GM12878 (cell line): Measurements from ENCODE around the gene C1GALT1C1L. TPM values are rescaled to one million over a fixed set of nuclear protein-coding genes. Genes with fewer than 3 reads are reported as not detected.

Experiments
- RFX5 ChIP-seq: IDR thresholded peaks from 2 replicates; pipeline ENCODE4 v1.6.1; 2011; ENCODE audit warnings: low read depth, low read length, improper control_type of control experiment
- polyA plus RNA-seq, 11 experiments: library from polyadenylated mRNA; depleted of rRNA in 4 of 11; unstranded in 6 of 11; stranded (reverse) in 5 of 11; fragments of >200 nt; fragmentation: Nextera tagmentation in 4 of 11; fragmentation: Illumina TruSeq in 1 of 11; extraction: Ambion mirVana in 4 of 11; extraction: Trizol in 1 of 11; gene quantifications; 1 replicate in 1 of 11; 2 replicates in 10 of 11; pipeline versions ENCODE4 v1.2.1 to v1.2.3, GENCODE V29; 2011 to 2016; ENCODE audit warnings: inconsistent platforms in 2 of 11, missing spikeins in 2 of 11, low read depth in 1 of 11
- total RNA-seq, 4 experiments: library from RNA; depleted of rRNA in 3 of 4; stranded (reverse); fragments of >200 nt in 3 of 4; fragmentation: Illumina TruSeq in 1 of 4; extraction: Trizol in 1 of 4; gene quantifications; 2 replicates each; pipeline versions ENCODE4 v1.2.1 to v1.2.3, GENCODE V29; 2013 to 2021
- TF ChIP-seq, protein P1 (sequence below): fragments of 450-650 bp; IDR thresholded peaks from 2 replicates; pipeline ENCODE4 v1.6.1; 2018; ENCODE audit warnings: mild to moderate bottlenecking, low read depth, moderate library complexity; ENCODE audit not compliant: partially characterized antibody

C1GALT1C1L gene
- total and polyA plus RNA-seq, 10 of the 15 experiments (the other 5 are each of a cell fraction or from before 2014, with no cell fraction given), result not detected

- TF ChIP-seq, protein P1, sequence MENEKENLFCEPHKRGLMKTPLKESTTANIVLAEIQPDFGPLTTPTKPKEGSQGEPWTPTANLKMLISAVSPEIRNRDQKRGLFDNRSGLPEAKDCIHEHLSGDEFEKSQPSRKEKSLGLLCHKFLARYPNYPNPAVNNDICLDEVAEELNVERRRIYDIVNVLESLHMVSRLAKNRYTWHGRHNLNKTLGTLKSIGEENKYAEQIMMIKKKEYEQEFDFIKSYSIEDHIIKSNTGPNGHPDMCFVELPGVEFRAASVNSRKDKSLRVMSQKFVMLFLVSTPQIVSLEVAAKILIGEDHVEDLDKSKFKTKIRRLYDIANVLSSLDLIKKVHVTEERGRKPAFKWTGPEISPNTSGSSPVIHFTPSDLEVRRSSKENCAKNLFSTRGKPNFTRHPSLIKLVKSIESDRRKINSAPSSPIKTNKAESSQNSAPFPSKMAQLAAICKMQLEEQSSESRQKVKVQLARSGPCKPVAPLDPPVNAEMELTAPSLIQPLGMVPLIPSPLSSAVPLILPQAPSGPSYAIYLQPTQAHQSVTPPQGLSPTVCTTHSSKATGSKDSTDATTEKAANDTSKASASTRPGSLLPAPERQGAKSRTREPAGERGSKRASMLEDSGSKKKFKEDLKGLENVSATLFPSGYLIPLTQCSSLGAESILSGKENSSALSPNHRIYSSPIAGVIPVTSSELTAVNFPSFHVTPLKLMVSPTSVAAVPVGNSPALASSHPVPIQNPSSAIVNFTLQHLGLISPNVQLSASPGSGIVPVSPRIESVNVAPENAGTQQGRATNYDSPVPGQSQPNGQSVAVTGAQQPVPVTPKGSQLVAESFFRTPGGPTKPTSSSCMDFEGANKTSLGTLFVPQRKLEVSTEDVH, result no peak
- no peak for TF ChIP-seq RFX5
Observed at GRCh38 chr2:43631618-43632317, 44.5 kb downstream of the C1GALT1C1L start (continued).

Other genes starting within 250 kb of the C1GALT1C1L start
- 24.5 and 28.4 TPM in 2 replicates for gene THADA, start 80.4 kb downstream of the C1GALT1C1L start, total RNA-seq (2014; rRNA removed)
- 22.7 and 28.0 TPM in 2 replicates for gene THADA, start 80.4 kb downstream of the C1GALT1C1L start, total RNA-seq (2014; rRNA removed; fragmentation: Illumina TruSeq; extraction: Trizol)
- 32.6 and 33.2 TPM in 2 replicates for gene THADA, start 80.4 kb downstream of the C1GALT1C1L start, total RNA-seq (2021)
- 22.2 and 23.6 TPM in 2 replicates for gene THADA, start 80.4 kb downstream of the C1GALT1C1L start, polyA plus RNA-seq (2011; rRNA removed)
- 21.6 and 24.5 TPM in 2 replicates for gene THADA, start 80.4 kb downstream of the C1GALT1C1L start, polyA plus RNA-seq (2014; fragmentation: Illumina TruSeq; extraction: Trizol)
- 10 to 100 TPM; 17.0 to 17.5 TPM for gene THADA, start 80.4 kb downstream of the C1GALT1C1L start, polyA plus RNA-seq (2014; fragmentation: Nextera tagmentation; extraction: Ambion mirVana)
- 14.6 and 17.9 TPM in 2 replicates for gene THADA, start 80.4 kb downstream of the C1GALT1C1L start, polyA plus RNA-seq (2014; rRNA removed)
- gene THADA, start 80.4 kb downstream of the C1GALT1C1L start, polyA plus RNA-seq (2016; fragmentation: Nextera tagmentation; extraction: Ambion mirVana), result 10 to 100 TPM; 26.4 to 29.2 TPM
- gene PLEKHH2, start 39.2 kb downstream of the C1GALT1C1L start, total RNA-seq (2014; rRNA removed), result not detected in 2 replicates
- gene PLEKHH2, start 39.2 kb downstream of the C1GALT1C1L start, total RNA-seq (2014; rRNA removed; fragmentation: Illumina TruSeq; extraction: Trizol), result not detected in 2 replicates
- gene PLEKHH2, start 39.2 kb downstream of the C1GALT1C1L start, total RNA-seq (2021), result not detected in 2 replicates
- not detected in 2 replicates for gene PLEKHH2, start 39.2 kb downstream of the C1GALT1C1L start, polyA plus RNA-seq (2011; rRNA removed)
- gene PLEKHH2, start 39.2 kb downstream of the C1GALT1C1L start, polyA plus RNA-seq (2014; fragmentation: Illumina TruSeq; extraction: Trizol), result not detected in 2 replicates
- gene PLEKHH2, start 39.2 kb downstream of the C1GALT1C1L start, polyA plus RNA-seq (2014; fragmentation: Nextera tagmentation; extraction: Ambion mirVana), result not detected
- gene PLEKHH2, start 39.2 kb downstream of the C1GALT1C1L start, polyA plus RNA-seq (2014; rRNA removed), result not detected in 2 replicates
- not detected for gene PLEKHH2, start 39.2 kb downstream of the C1GALT1C1L start, polyA plus RNA-seq (2016; fragmentation: Nextera tagmentation; extraction: Ambion mirVana)
- gene DYNC2LI1, start 97.6 kb upstream of the C1GALT1C1L start, total RNA-seq (2014; rRNA removed), result 13.7 and 18.0 TPM in 2 replicates
- gene DYNC2LI1, start 97.6 kb upstream of the C1GALT1C1L start, total RNA-seq (2014; rRNA removed; fragmentation: Illumina TruSeq; extraction: Trizol), result 17.8 and 19.2 TPM in 2 replicates
- gene DYNC2LI1, start 97.6 kb upstream of the C1GALT1C1L start, total RNA-seq (2021), result 9.5 and 10.9 TPM in 2 replicates
- 25.6 and 46.8 TPM in 2 replicates for gene DYNC2LI1, start 97.6 kb upstream of the C1GALT1C1L start, polyA plus RNA-seq (2011; rRNA removed)
- 20.0 and 20.5 TPM in 2 replicates for gene DYNC2LI1, start 97.6 kb upstream of the C1GALT1C1L start, polyA plus RNA-seq (2014; fragmentation: Illumina TruSeq; extraction: Trizol)
- 10 to 100 TPM; 27.2 to 27.3 TPM for gene DYNC2LI1, start 97.6 kb upstream of the C1GALT1C1L start, polyA plus RNA-seq (2014; fragmentation: Nextera tagmentation; extraction: Ambion mirVana)
- 12.5 and 16.0 TPM in 2 replicates for gene DYNC2LI1, start 97.6 kb upstream of the C1GALT1C1L start, polyA plus RNA-seq (2014; rRNA removed)
- 10 to 100 TPM; 18.6 to 20.2 TPM for gene DYNC2LI1, start 97.6 kb upstream of the C1GALT1C1L start, polyA plus RNA-seq (2016; fragmentation: Nextera tagmentation; extraction: Ambion mirVana)
- gene ABCG5, start 162.4 kb upstream of the C1GALT1C1L start, total RNA-seq (2014; rRNA removed), result not detected in 2 replicates
- not detected in 2 replicates for gene ABCG5, start 162.4 kb upstream of the C1GALT1C1L start, total RNA-seq (2014; rRNA removed; fragmentation: Illumina TruSeq; extraction: Trizol)
- not detected in 2 replicates for gene ABCG5, start 162.4 kb upstream of the C1GALT1C1L start, total RNA-seq (2021)
- not detected in 2 replicates for gene ABCG5, start 162.4 kb upstream of the C1GALT1C1L start, polyA plus RNA-seq (2011; rRNA removed)
- gene ABCG5, start 162.4 kb upstream of the C1GALT1C1L start, polyA plus RNA-seq (2014; fragmentation: Illumina TruSeq; extraction: Trizol), result not detected in 2 replicates
- not detected for gene ABCG5, start 162.4 kb upstream of the C1GALT1C1L start, polyA plus RNA-seq (2014; fragmentation: Nextera tagmentation; extraction: Ambion mirVana)
- gene ABCG5, start 162.4 kb upstream of the C1GALT1C1L start, polyA plus RNA-seq (2014; rRNA removed), result not detected in 2 replicates
- gene ABCG5, start 162.4 kb upstream of the C1GALT1C1L start, polyA plus RNA-seq (2016; fragmentation: Nextera tagmentation; extraction: Ambion mirVana), result not detected
- gene ABCG8, start 162.5 kb upstream of the C1GALT1C1L start, total RNA-seq (2014; rRNA removed), result not detected in 2 replicates
- not detected in 2 replicates for gene ABCG8, start 162.5 kb upstream of the C1GALT1C1L start, total RNA-seq (2014; rRNA removed; fragmentation: Illumina TruSeq; extraction: Trizol)
- gene ABCG8, start 162.5 kb upstream of the C1GALT1C1L start, total RNA-seq (2021), result not detected in 2 replicates
- gene ABCG8, start 162.5 kb upstream of the C1GALT1C1L start, polyA plus RNA-seq (2011; rRNA removed), result not detected in 2 replicates
- gene ABCG8, start 162.5 kb upstream of the C1GALT1C1L start, polyA plus RNA-seq (2014; fragmentation: Illumina TruSeq; extraction: Trizol), result not detected in 2 replicates
- not detected for gene ABCG8, start 162.5 kb upstream of the C1GALT1C1L start, polyA plus RNA-seq (2014; fragmentation: Nextera tagmentation; extraction: Ambion mirVana)
- not detected in 2 replicates for gene ABCG8, start 162.5 kb upstream of the C1GALT1C1L start, polyA plus RNA-seq (2014; rRNA removed)
- gene ABCG8, start 162.5 kb upstream of the C1GALT1C1L start, polyA plus RNA-seq (2016; fragmentation: Nextera tagmentation; extraction: Ambion mirVana), result not detected